HepG2 (cell line): Measurements from ENCODE around the gene SIRT6.

Experiments used
- CBX5 ChIP-seq: sonication (generic); formaldehyde crosslinking; IDR thresholded peaks from 2 replicates; pipeline ENCODE4 v1.4.0; 2020; ENCODE audit warnings: missing genetic modification reagents, borderline replicate concordance
- HDAC1 ChIP-seq: sonication (generic); formaldehyde crosslinking; IDR thresholded peaks from 2 replicates; pipeline ENCODE4 v1.5.1; 2020; ENCODE audit warnings: mild to moderate bottlenecking, missing genetic modification reagents
- HNRNPK ChIP-seq: fragments of 200-400 bp; formaldehyde crosslinking; IDR thresholded peaks from 2 replicates; pipeline ENCODE4 v1.6.1; 2018; ENCODE audit warnings: low read length, low read depth, moderate library complexity, mild to moderate bottlenecking; ENCODE audit not compliant: poor library complexity, severe bottlenecking
- IKZF4 ChIP-seq: sonication (generic); formaldehyde crosslinking; IDR thresholded peaks from 2 replicates; pipeline ENCODE4 v1.5.1; 2020; ENCODE audit warnings: borderline replicate concordance, mild to moderate bottlenecking, low read depth, missing genetic modification reagents; ENCODE audit errors: not compliant biosample characterization
- NCOA2 ChIP-seq: sonication (generic); formaldehyde crosslinking; IDR thresholded peaks from 2 replicates; pipeline ENCODE4 v1.8.0; 2022; ENCODE audit warnings: inconsistent platforms
- NFE2L1 ChIP-seq: sonication (generic); formaldehyde crosslinking; IDR thresholded peaks from 2 replicates; pipeline ENCODE4 v1.4.0; 2020; ENCODE audit warnings: missing genetic modification reagents, mild to moderate bottlenecking, borderline replicate concordance
- TP53 ChIP-seq: sonication (generic); formaldehyde crosslinking; conservative IDR thresholded peaks from 2 replicates; pipeline ENCODE4 v1.4.0; 2020; ENCODE audit warnings: missing genetic modification reagents
- ZBTB7A ChIP-seq: sonication (generic); formaldehyde crosslinking; IDR thresholded peaks from 2 replicates; pipeline ENCODE4 v1.8.0; 2022; ENCODE audit warnings: mild to moderate bottlenecking, missing genetic modification reagents
- ZMYM2 ChIP-seq: sonication (generic); formaldehyde crosslinking; IDR thresholded peaks from 2 replicates; pipeline ENCODE4 v1.8.0; 2022; ENCODE audit warnings: mild to moderate bottlenecking, missing genetic modification reagents
- ZNF121 ChIP-seq: sonication (generic); formaldehyde crosslinking; IDR thresholded peaks from 2 replicates; pipeline ENCODE4 v1.5.0; 2020; ENCODE audit warnings: mild to moderate bottlenecking, missing genetic modification reagents
- TF ChIP-seq, protein P1 (sequence below): sonication (generic); formaldehyde crosslinking; IDR thresholded peaks from 2 replicates; pipeline ENCODE4 v1.5.0; 2020; ENCODE audit warnings: mild to moderate bottlenecking, missing genetic modification reagents, moderate library complexity
- TF ChIP-seq, protein P2 (sequence below): sonication (generic); formaldehyde crosslinking; IDR thresholded peaks from 2 replicates; pipeline ENCODE4 v1.4.0; 2020; ENCODE audit warnings: missing genetic modification reagents, borderline replicate concordance
- TF ChIP-seq, protein P3 (sequence below): IDR thresholded peaks from 2 replicates; pipeline ENCODE4 v1.6.1; 2016; ENCODE audit warnings: control low read depth
- TF ChIP-seq, protein P4 (sequence below): sonication (generic); formaldehyde crosslinking; IDR thresholded peaks from 2 replicates; pipeline ENCODE4 v1.4.0; 2020; ENCODE audit warnings: missing genetic modification reagents

DNA sequence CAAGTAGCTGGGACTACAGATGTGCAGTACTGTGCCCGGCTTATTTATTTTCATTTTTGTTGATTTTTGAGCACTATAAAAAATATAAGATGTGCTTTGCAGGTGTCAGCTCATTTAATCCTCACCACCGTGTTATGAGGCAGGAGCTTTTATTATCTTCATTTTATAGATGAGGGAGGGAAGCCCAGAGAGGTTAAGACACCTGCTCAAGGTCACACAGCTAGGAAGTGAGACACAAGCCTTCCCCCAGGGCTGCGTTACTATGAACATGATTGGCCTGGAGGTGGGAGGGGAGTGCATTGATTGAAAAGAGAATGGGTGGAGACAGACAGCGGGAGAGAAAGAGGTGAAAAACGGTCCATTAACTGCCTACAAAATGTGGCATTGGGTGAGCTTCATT lies 7.3 kb upstream of the SIRT6 start:
- no peak for TF ChIP-seq TP53
- no peak for TF ChIP-seq ZNF121 (CRISPR knock-in tag)
- no peak for TF ChIP-seq NFE2L1
- TF ChIP-seq, protein P1, sequence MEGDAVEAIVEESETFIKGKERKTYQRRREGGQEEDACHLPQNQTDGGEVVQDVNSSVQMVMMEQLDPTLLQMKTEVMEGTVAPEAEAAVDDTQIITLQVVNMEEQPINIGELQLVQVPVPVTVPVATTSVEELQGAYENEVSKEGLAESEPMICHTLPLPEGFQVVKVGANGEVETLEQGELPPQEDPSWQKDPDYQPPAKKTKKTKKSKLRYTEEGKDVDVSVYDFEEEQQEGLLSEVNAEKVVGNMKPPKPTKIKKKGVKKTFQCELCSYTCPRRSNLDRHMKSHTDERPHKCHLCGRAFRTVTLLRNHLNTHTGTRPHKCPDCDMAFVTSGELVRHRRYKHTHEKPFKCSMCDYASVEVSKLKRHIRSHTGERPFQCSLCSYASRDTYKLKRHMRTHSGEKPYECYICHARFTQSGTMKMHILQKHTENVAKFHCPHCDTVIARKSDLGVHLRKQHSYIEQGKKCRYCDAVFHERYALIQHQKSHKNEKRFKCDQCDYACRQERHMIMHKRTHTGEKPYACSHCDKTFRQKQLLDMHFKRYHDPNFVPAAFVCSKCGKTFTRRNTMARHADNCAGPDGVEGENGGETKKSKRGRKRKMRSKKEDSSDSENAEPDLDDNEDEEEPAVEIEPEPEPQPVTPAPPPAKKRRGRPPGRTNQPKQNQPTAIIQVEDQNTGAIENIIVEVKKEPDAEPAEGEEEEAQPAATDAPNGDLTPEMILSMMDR (CRISPR knock-in tag): no peak
- TF ChIP-seq HDAC1: no peak
- TF ChIP-seq, protein P2, sequence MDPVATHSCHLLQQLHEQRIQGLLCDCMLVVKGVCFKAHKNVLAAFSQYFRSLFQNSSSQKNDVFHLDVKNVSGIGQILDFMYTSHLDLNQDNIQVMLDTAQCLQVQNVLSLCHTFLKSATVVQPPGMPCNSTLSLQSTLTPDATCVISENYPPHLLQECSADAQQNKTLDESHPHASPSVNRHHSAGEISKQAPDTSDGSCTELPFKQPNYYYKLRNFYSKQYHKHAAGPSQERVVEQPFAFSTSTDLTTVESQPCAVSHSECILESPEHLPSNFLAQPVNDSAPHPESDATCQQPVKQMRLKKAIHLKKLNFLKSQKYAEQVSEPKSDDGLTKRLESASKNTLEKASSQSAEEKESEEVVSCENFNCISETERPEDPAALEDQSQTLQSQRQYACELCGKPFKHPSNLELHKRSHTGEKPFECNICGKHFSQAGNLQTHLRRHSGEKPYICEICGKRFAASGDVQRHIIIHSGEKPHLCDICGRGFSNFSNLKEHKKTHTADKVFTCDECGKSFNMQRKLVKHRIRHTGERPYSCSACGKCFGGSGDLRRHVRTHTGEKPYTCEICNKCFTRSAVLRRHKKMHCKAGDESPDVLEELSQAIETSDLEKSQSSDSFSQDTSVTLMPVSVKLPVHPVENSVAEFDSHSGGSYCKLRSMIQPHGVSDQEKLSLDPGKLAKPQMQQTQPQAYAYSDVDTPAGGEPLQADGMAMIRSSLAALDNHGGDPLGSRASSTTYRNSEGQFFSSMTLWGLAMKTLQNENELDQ (CRISPR knock-in tag): no peak
- no peak for TF ChIP-seq ZMYM2
- TF ChIP-seq HNRNPK: no peak
- TF ChIP-seq, protein P3, sequence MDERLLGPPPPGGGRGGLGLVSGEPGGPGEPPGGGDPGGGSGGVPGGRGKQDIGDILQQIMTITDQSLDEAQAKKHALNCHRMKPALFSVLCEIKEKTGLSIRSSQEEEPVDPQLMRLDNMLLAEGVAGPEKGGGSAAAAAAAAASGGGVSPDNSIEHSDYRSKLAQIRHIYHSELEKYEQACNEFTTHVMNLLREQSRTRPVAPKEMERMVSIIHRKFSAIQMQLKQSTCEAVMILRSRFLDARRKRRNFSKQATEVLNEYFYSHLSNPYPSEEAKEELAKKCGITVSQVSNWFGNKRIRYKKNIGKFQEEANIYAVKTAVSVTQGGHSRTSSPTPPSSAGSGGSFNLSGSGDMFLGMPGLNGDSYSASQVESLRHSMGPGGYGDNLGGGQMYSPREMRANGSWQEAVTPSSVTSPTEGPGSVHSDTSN (CRISPR knock-in tag): no peak
- TF ChIP-seq NCOA2: no peak
- no peak for TF ChIP-seq CBX5 (CRISPR knock-in tag)
- TF ChIP-seq IKZF4: no peak
- TF ChIP-seq, protein P4, sequence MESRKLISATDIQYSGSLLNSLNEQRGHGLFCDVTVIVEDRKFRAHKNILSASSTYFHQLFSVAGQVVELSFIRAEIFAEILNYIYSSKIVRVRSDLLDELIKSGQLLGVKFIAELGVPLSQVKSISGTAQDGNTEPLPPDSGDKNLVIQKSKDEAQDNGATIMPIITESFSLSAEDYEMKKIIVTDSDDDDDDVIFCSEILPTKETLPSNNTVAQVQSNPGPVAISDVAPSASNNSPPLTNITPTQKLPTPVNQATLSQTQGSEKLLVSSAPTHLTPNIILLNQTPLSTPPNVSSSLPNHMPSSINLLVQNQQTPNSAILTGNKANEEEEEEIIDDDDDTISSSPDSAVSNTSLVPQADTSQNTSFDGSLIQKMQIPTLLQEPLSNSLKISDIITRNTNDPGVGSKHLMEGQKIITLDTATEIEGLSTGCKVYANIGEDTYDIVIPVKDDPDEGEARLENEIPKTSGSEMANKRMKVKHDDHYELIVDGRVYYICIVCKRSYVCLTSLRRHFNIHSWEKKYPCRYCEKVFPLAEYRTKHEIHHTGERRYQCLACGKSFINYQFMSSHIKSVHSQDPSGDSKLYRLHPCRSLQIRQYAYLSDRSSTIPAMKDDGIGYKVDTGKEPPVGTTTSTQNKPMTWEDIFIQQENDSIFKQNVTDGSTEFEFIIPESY (CRISPR knock-in tag): no peak
- no peak for TF ChIP-seq ZBTB7A (CRISPR knock-in tag)
